22Rv1 (cell line): ENCODE data around the gene MRPS5.

Experiments
- CTCF ChIP-seq: fragments of 450-650 bp; IDR thresholded peaks from 2 replicates; pipeline ENCODE4 v1.5.1; 2017; ENCODE audit warnings: mild to moderate bottlenecking
- ZFX ChIP-seq: fragments of 450-650 bp; IDR thresholded peaks from 2 replicates; pipeline ENCODE4 v1.6.1; 2017; ENCODE audit warnings: antibody characterized with exemption, borderline replicate concordance

GRCh38 chr2:95037384-95037839 lies 84.2 kb downstream of the MRPS5 start:
- TF ChIP-seq CTCF (no peak), ZFX (no peak)
